Spleen (tissue), 11 donors: ENCODE data around the gene TRIO. TPM values are rescaled to one million over a fixed set of nuclear protein-coding genes. Genes with fewer than 3 reads are reported as not detected.

Source experiments
- DNase-seq: peaks from one replicate; pipeline ENCODE4 v3.0.0-alpha.2; 2020
- H3K27ac ChIP-seq, 8 donors: fragments of 200-600 bp; sonication (generic) in 7 of 8; 1 replicate in 4 of 8; 2 replicates in 4 of 8; pipeline versions ENCODE4 v1.5.0 to v1.8.0; 2016 to 2021; ENCODE audit warnings: inconsistent platforms in 4 of 8, mild to moderate bottlenecking in 4 of 8, moderate library complexity in 1 of 8
- H3K27me3 ChIP-seq, 7 donors: fragments of 200-600 bp; sonication (generic) in 6 of 7; replicated peaks in 1 of 7; 1 replicate in 4 of 7; 2 replicates in 3 of 7; pipeline versions ENCODE4 v1.5.0 to v1.8.0; 2016 to 2021; ENCODE audit warnings: inconsistent platforms in 3 of 7, mild to moderate bottlenecking in 1 of 7
- H3K36me3 ChIP-seq, 6 donors: fragments of 200-600 bp; sonication (generic) in 5 of 6; 1 replicate in 4 of 6; 2 replicates in 2 of 6; pipeline versions ENCODE4 v1.5.0 to v1.8.0; 2016 to 2021; ENCODE audit warnings: inconsistent platforms in 2 of 6
- H3K4me1 ChIP-seq, 6 donors: fragments of 200-600 bp; sonication (generic) in 5 of 6; 1 replicate in 3 of 6; 2 replicates in 3 of 6; pipeline versions ENCODE4 v1.5.0 to v1.8.0; 2016 to 2021; ENCODE audit warnings: inconsistent platforms in 3 of 6
- H3K4me3 ChIP-seq, 8 donors: fragments of 200-600 bp; sonication (generic) in 7 of 8; 1 replicate in 4 of 8; 2 replicates in 4 of 8; pipeline versions ENCODE4 v1.5.0 to v1.8.0; 2016 to 2021; ENCODE audit warnings: inconsistent platforms in 4 of 8, mild to moderate bottlenecking in 4 of 8, moderate library complexity in 2 of 8
- H3K9me3 ChIP-seq, 8 donors: fragments of 200-600 bp; sonication (generic) in 7 of 8; 1 replicate in 4 of 8; 2 replicates in 4 of 8; pipeline versions ENCODE4 v1.5.0 to v1.8.0; 2016 to 2021; ENCODE audit warnings: inconsistent platforms in 4 of 8
- POLR2A ChIP-seq, 3 donors: fragments of 450-650 bp; IDR thresholded peaks; one replicate each; pipeline ENCODE4 v1.5.1; 2017; ENCODE audit warnings: antibody characterized with exemption in 3 of 3, mild to moderate bottlenecking in 1 of 3
- POLR2AphosphoS5 ChIP-seq, 3 donors: sonication (generic); formaldehyde crosslinking; IDR thresholded peaks; one replicate each; pipeline ENCODE4 v1.5.1; 2017; ENCODE audit warnings: antibody characterized with exemption in 3 of 3
- WGBS, 5 donors: extraction: QIAGEN DNeasy Blood & Tissue Kit in 3 of 5; methylation state at CpG; one replicate each; pipeline versions ENCODE4 v1.1.5 to v1.1.7; 2013 to 2018; 5-methylcytosine and 5-hydroxymethylcytosine counted together
- intact Hi-C: fragments of 100-400 bp; cut with DNase I; formaldehyde crosslinking; loops from one replicate; pipeline ENCODE4 v1.15.0; 2023; ENCODE audit warnings: low total_unique reads
- polyA plus RNA-seq, 3 donors: library from polyadenylated mRNA; stranded (reverse); fragments of 200-250 nt; gene quantifications; one replicate each; pipeline ENCODE4 v1.2.1, GENCODE V29; 2013
- total RNA-seq, 7 donors: library from RNA; depleted of rRNA in 3 of 7; stranded (reverse); fragments of >200 nt in 3 of 7; fragmentation: NEBNext Ultra II Directional in 4 of 7; extraction: Animal tissue kit (Norgen Biotek cat#: 25700) in 4 of 7; gene quantifications; one replicate each; pipeline versions ENCODE4 v1.1.0 to v1.2.1, GENCODE V29; 2016 to 2021
- TF ChIP-seq, protein P1 (sequence below), 11 experiments: fragments of 200-600 bp in 7 of 11; fragments of 450-650 bp in 4 of 11; sonication (generic) in 4 of 11; IDR thresholded peaks in 8 of 11; conservative IDR thresholded peaks in 3 of 11; 1 replicate in 7 of 11; 2 replicates in 4 of 11; pipeline versions ENCODE4 v1.4.0 to v1.8.0; 2016 to 2021; ENCODE audit warnings: antibody characterized with exemption in 11 of 11, inconsistent platforms in 4 of 11, mild to moderate bottlenecking in 1 of 11
- donor health status: healthy with polysubstance abuse.
- donor health status: DM: no; HTN: no; CAD: no; lungs with moderate emphysema.
- donor health status: DM: no; HTN: no; CAD: no.
- donor health status: Bipolar disorder and iron deficiency.
- donor health status: healthy.
- donor health status: DM: no; HTN: no; CAD: no.
- donor health status: DM: yes; HTN: yes; CAD: no.

Gene TRIO
- total and polyA plus RNA-seq, 10 donors = 21.5 to 280 (median 190) TPM

DNA sequence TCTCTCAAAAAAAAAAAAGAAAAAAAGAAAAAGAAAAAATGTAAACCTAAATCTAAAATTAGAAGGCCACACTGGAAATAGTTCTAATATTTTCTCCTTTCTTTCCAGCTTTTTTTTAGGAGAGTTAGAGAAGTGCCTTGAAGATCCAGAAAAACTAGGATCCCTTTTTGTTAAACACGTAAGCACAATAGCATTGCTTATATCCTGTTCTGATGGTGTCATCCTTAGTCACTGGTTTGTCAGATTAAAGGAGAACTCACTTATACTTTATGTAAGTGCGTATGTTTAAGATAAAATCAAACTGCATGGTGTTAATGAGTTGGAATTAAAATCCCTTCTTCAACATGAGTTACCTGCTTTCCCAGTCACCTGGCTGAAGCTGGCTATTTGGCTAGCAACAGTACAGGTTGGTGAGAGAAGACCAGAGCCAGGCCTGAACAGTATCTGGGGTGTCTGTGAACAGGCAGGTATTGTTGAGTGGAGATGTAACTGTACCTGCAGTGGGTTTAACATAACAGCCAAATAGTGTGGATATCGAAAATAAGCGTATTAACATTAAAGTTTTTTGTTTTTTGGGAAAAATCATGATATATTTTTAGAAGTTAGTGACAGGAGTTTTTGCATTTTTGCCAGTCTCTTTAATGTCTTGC lies 333.8 kb downstream of the TRIO start:
- WGBS, 5 donors = 85 to 96% (median 90%) methylated on average over 4 of the region's 4 CpGs
- no peak overlapping the region for H3K4me3 ChIP-seq
- intact Hi-C loops = no loop called here

DNA sequence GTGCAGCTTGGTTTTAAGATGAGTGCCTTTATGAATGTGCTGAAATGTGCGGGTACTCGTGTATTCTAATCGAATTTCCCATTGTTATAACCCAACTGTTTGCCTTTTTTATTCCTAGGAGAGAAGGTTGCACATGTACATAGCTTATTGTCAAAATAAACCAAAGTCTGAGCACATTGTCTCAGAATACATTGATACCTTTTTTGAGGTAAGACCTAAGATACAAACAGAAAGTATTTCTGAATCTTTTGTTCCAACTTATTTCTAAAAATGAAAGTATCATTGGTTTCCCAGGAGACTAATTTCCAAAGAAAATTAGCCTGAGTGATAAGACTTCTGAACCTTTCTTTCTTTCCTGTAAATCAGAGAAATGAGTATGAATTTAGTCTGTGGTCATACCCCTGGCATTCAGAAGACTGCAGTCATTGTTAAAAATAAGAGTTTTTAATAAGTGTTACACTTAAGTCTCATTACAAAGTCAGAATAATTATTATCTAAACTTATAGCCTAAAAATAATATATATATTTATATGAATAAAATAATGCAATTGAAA lies 336.1 kb downstream of the TRIO start:
- Histone ChIP-seq H3K9me3 (no peaks in the 10 kb centered on the region), H3K4me3 (no peak overlapping the region), H3K4me1 (no peaks in the 10 kb centered on the region), H3K36me3 (peaks cover 0 to 100% (median 77%) of the 10 kb centered on the region in 6 donors), H3K27me3 (no peaks in the 10 kb centered on the region), H3K27ac (no peak overlapping the region)
- intact Hi-C loops = no loop called here
- 87 to 95% (median 90%) methylated on average over 3 of the region's 3 CpGs for WGBS, 5 donors
- TF ChIP-seq POLR2A (IDR thresholded peaks at IDR 0.05) (no peak), POLR2AphosphoS5 (IDR thresholded peaks at IDR 0.05) (no peak)
- TF ChIP-seq, protein P1, sequence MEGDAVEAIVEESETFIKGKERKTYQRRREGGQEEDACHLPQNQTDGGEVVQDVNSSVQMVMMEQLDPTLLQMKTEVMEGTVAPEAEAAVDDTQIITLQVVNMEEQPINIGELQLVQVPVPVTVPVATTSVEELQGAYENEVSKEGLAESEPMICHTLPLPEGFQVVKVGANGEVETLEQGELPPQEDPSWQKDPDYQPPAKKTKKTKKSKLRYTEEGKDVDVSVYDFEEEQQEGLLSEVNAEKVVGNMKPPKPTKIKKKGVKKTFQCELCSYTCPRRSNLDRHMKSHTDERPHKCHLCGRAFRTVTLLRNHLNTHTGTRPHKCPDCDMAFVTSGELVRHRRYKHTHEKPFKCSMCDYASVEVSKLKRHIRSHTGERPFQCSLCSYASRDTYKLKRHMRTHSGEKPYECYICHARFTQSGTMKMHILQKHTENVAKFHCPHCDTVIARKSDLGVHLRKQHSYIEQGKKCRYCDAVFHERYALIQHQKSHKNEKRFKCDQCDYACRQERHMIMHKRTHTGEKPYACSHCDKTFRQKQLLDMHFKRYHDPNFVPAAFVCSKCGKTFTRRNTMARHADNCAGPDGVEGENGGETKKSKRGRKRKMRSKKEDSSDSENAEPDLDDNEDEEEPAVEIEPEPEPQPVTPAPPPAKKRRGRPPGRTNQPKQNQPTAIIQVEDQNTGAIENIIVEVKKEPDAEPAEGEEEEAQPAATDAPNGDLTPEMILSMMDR (IDR thresholded peaks at IDR 0.05 in 8 of 11, conservative IDR thresholded peaks at IDR 0.05 in 3 of 11) = no peak
- DNase-seq = no peak

More for the DNA sequence above, 333.8 kb downstream of the TRIO start:
- Histone ChIP-seq H3K9me3 (no peaks in the 10 kb centered on the region), H3K36me3 (peaks cover 0 to 100% (median 69%) of the 10 kb centered on the region in 6 donors), H3K27ac (no peak overlapping the region), H3K4me1 (no peaks in the 10 kb centered on the region), H3K27me3 (no peaks in the 10 kb centered on the region)
- no peak for DNase-seq
- TF ChIP-seq, protein P1 (IDR thresholded peaks at IDR 0.05 in 8 of 11, conservative IDR thresholded peaks at IDR 0.05 in 3 of 11) = no peak
- TF ChIP-seq POLR2A (IDR thresholded peaks at IDR 0.05) = no peak
- TF ChIP-seq POLR2AphosphoS5 (IDR thresholded peaks at IDR 0.05) = no peak

DNA sequence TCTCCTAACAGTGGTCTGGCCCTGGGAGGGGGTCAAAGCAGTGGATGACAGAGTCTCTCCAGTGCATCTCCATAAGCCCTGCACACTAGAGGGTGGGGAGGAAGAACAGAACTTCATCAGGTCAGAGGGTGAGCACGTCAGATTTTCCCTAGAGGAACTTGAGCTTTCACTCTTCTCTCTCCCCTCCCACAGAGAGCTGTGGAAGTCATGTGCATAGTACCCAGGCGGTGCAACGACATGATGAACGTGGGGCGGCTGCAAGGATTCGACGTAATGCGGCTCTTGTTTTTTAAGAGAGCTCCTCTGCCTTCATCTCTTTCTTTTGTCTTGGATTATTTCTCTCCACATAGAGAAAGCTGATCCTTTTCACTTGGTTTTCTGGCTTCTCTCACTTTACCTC lies 338.2 kb downstream of the TRIO start:
- intact Hi-C loops = no loop called here
- H3K4me3 ChIP-seq = no peak overlapping the region
- H3K27ac ChIP-seq = no peak overlapping the region
- no peaks in the 10 kb centered on the region for H3K4me1 ChIP-seq
- DNase-seq = no peak
- TF ChIP-seq, protein P1 (IDR thresholded peaks at IDR 0.05 in 8 of 11, conservative IDR thresholded peaks at IDR 0.05 in 3 of 11) = no peak
- H3K27me3 ChIP-seq = no peaks in the 10 kb centered on the region
- peaks cover 0 to 100% (median 73%) of the 10 kb centered on the region in 6 donors for H3K36me3 ChIP-seq
- WGBS, 5 donors = 89 to 92% (median 89%) methylated on average over 8 of the region's 8 CpGs
- no peaks in the 10 kb centered on the region for H3K9me3 ChIP-seq

DNA sequence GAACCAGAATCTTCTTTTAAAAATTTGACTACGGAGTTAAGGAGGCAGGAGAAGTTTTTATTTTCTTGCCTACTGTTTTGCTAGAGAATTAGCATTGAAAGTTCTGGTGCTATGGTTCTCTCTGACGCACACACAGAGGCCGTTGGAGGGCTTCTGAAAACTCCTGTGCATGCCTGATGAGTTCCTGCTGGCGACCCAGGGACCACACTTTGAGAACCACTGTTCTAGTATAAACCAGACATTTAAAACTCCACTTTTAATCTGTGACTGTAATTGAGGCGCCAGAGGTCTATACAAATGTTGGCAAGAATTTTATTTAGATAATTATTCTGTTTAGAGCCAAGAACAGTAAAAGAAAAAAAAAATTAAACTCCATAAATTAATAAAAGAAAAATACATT lies 338.9 kb downstream of the TRIO start:
- WGBS, 5 donors = 93 to 98% (median 96%) methylated on average over 5 of the region's 5 CpGs
- TF ChIP-seq POLR2A (IDR thresholded peaks at IDR 0.05) (no peak), POLR2AphosphoS5 (IDR thresholded peaks at IDR 0.05) (no peak)
- TF ChIP-seq, protein P1 (IDR thresholded peaks at IDR 0.05 in 8 of 11, conservative IDR thresholded peaks at IDR 0.05 in 3 of 11) = no peak
- H3K4me1 ChIP-seq = no peaks in the 10 kb centered on the region
- no peak overlapping the region for H3K4me3 ChIP-seq
- H3K36me3 ChIP-seq = peaks cover 0 to 100% (median 74%) of the 10 kb centered on the region in 6 donors
- no peak overlapping the region for H3K27ac ChIP-seq
- no peaks in the 10 kb centered on the region for H3K9me3 ChIP-seq
- DNase-seq = no peak
- intact Hi-C loops = no loop called here
- no peaks in the 10 kb centered on the region for H3K27me3 ChIP-seq
